Neural progenitor cell (in vitro differentiated cells): ENCODE measurements around the gene PAGE5.

ENCODE experiments used
- EZH2 ChIP-seq: fragments of 200-600 bp; sonication (generic); IDR thresholded peaks from 2 replicates; pipeline ENCODE4 v1.6.1; 2017; ENCODE audit warnings: antibody characterized with exemption, mild to moderate bottlenecking, moderate library complexity
- EZH2phosphoT487 ChIP-seq: fragments of 200-600 bp; sonication (generic); IDR thresholded peaks from 2 replicates; pipeline ENCODE4 v1.6.1; 2017; ENCODE audit warnings: antibody characterized with exemption
- TF ChIP-seq, protein P1 (sequence below): fragments of 200-600 bp; sonication (generic); IDR thresholded peaks from 2 replicates; pipeline ENCODE4 v1.5.1; 2017; ENCODE audit warnings: antibody characterized with exemption, mild to moderate bottlenecking

DNA sequence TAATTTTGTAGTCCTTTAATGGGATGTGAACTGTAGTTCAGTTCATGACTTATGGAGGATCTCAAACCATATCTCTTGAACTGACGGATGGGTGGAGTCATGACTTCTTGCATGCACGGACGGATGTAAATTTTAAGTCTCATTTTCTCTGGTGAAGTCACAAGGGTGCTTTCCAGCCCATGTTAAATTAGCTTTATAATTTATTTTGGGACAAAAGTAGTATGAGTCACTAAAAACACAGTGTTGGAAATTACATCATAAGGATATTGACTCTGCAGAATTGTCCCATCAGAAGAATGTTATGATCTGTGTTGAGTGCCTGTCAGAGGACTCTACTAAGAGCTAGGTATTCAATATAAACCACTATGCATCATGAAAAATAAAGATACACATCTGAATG is 6.8 kb upstream of the PAGE5 start:
- TF ChIP-seq, protein P1, sequence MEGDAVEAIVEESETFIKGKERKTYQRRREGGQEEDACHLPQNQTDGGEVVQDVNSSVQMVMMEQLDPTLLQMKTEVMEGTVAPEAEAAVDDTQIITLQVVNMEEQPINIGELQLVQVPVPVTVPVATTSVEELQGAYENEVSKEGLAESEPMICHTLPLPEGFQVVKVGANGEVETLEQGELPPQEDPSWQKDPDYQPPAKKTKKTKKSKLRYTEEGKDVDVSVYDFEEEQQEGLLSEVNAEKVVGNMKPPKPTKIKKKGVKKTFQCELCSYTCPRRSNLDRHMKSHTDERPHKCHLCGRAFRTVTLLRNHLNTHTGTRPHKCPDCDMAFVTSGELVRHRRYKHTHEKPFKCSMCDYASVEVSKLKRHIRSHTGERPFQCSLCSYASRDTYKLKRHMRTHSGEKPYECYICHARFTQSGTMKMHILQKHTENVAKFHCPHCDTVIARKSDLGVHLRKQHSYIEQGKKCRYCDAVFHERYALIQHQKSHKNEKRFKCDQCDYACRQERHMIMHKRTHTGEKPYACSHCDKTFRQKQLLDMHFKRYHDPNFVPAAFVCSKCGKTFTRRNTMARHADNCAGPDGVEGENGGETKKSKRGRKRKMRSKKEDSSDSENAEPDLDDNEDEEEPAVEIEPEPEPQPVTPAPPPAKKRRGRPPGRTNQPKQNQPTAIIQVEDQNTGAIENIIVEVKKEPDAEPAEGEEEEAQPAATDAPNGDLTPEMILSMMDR: no peak
- no peak for TF ChIP-seq EZH2phosphoT487
- TF ChIP-seq EZH2: no peak
